ENCODE measurements around the gene FRMD8. TPM values are rescaled to one million over a fixed set of nuclear protein-coding genes. Genes with fewer than 3 reads are reported as not detected.
A peak's percentile ranks its signal among the peaks of the same experiment; 100 is the strongest.

The FRMD8 gene
- total and polyA plus RNA-seq, 9 of the 15 experiments (the other 6 are each of a cell fraction or from before 2014, with no cell fraction given), result 4.5 to 54.5 (median 15.8) TPM

DNA sequence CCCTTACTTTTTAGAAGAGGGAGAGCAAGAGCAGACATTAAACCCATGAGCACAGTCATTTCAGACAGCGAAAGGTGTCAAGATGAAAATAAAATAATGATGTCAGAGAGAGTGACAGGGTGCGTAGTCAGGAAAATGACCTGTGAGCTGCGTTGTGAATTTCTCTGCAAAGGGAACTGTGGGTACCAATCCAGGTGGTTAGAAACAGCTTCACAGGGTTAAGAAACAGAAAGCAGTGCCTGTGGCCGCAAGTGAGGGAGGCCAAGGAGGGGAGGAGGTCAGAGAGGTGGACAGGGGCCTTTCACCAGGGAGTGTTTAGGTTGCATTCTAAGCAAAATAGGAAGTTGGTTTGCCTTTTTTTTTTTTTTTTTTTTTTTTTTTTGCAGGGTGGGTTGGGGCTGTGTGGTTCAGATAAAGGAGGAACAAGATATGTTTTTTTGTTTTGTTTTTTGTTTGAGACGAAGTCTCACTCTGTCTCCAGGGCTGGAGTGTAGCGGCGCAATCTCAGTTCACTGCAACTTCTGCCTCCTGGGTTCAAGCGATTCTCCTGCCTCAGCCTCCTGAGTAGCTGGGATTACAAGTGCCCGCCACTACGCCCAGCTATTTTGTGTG is 24.0 kb upstream of the FRMD8 start (continued):
- TF ChIP-seq, protein P1, sequence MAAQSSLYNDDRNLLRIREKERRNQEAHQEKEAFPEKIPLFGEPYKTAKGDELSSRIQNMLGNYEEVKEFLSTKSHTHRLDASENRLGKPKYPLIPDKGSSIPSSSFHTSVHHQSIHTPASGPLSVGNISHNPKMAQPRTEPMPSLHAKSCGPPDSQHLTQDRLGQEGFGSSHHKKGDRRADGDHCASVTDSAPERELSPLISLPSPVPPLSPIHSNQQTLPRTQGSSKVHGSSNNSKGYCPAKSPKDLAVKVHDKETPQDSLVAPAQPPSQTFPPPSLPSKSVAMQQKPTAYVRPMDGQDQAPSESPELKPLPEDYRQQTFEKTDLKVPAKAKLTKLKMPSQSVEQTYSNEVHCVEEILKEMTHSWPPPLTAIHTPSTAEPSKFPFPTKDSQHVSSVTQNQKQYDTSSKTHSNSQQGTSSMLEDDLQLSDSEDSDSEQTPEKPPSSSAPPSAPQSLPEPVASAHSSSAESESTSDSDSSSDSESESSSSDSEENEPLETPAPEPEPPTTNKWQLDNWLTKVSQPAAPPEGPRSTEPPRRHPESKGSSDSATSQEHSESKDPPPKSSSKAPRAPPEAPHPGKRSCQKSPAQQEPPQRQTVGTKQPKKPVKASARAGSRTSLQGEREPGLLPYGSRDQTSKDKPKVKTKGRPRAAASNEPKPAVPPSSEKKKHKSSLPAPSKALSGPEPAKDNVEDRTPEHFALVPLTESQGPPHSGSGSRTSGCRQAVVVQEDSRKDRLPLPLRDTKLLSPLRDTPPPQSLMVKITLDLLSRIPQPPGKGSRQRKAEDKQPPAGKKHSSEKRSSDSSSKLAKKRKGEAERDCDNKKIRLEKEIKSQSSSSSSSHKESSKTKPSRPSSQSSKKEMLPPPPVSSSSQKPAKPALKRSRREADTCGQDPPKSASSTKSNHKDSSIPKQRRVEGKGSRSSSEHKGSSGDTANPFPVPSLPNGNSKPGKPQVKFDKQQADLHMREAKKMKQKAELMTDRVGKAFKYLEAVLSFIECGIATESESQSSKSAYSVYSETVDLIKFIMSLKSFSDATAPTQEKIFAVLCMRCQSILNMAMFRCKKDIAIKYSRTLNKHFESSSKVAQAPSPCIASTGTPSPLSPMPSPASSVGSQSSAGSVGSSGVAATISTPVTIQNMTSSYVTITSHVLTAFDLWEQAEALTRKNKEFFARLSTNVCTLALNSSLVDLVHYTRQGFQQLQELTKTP (IDR thresholded peaks at IDR 0.05; ENCODE audit: low read depth in 1 of 2, partially characterized antibody in 2 of 2), result peak in 1 of 2 experiments; percentile 36
- TF ChIP-seq, protein P2, sequence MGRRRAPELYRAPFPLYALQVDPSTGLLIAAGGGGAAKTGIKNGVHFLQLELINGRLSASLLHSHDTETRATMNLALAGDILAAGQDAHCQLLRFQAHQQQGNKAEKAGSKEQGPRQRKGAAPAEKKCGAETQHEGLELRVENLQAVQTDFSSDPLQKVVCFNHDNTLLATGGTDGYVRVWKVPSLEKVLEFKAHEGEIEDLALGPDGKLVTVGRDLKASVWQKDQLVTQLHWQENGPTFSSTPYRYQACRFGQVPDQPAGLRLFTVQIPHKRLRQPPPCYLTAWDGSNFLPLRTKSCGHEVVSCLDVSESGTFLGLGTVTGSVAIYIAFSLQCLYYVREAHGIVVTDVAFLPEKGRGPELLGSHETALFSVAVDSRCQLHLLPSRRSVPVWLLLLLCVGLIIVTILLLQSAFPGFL (CRISPR knock-in tag; IDR thresholded peaks at IDR 0.05), result no peak
- TF ChIP-seq, protein P3, sequence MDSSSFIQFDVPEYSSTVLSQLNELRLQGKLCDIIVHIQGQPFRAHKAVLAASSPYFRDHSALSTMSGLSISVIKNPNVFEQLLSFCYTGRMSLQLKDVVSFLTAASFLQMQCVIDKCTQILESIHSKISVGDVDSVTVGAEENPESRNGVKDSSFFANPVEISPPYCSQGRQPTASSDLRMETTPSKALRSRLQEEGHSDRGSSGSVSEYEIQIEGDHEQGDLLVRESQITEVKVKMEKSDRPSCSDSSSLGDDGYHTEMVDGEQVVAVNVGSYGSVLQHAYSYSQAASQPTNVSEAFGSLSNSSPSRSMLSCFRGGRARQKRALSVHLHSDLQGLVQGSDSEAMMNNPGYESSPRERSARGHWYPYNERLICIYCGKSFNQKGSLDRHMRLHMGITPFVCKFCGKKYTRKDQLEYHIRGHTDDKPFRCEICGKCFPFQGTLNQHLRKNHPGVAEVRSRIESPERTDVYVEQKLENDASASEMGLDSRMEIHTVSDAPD (CRISPR knock-in tag; IDR thresholded peaks at IDR 0.05), result no peak
- TF ChIP-seq NCOA1 (IDR thresholded peaks at IDR 0.05; ENCODE audit: low read depth) (peak; percentile 31; the same call in 1 of the 2 replicates), SOX6 (IDR thresholded peaks at IDR 0.05) (peak; percentile 59; the same call in 1 of the 2 replicates), CTBP1 (IDR thresholded peaks at IDR 0.05; ENCODE audit: borderline replicate concordance) (0 out of 2 replicates have a peak, but pooled peaks have one; percentile 29), LCOR (CRISPR knock-in tag; IDR thresholded peaks at IDR 0.05) (peak; percentile 61; the same call in 1 of the 2 replicates), SPI1 (IDR thresholded peaks at IDR 0.05; ENCODE audit: borderline replicate concordance, low read depth, low read length) (peak; percentile 8; the same call in 1 of the 2 replicates), PPARD (CRISPR knock-in tag; IDR thresholded peaks at IDR 0.05) (no peak), PRPF4 (IDR thresholded peaks at IDR 0.05; ENCODE audit: insufficient read depth, low read depth, low read length, poor library complexity, severe bottlenecking) (no peak), JUND (IDR thresholded peaks at IDR 0.05; ENCODE audit: borderline replicate concordance, low read depth, low read length) (peak; percentile 3; the same call in 1 of the 2 replicates), JUND (tag; IDR thresholded peaks at IDR 0.05; ENCODE audit: borderline replicate concordance, low read depth, low read length) (no peak), ATF7 (IDR thresholded peaks at IDR 0.05) (peak; percentile 21; the same call in 1 of the 2 replicates), CC2D1A (IDR thresholded peaks at IDR 0.05) (0 out of 2 replicates have a peak, but pooled peaks have one; percentile 19), PCBP1 (IDR thresholded peaks at IDR 0.05; ENCODE audit: low read depth, low read length, poor library complexity, severe bottlenecking) (no peak), NRF1 (conservative IDR thresholded peaks at IDR 0.05 in 1 of 2, IDR thresholded peaks at IDR 0.05 in 1 of 2) (peak; percentile 23 to 40; a peak in 2 of 4 replicates), KAT8 (IDR thresholded peaks at IDR 0.05; ENCODE audit: low read depth) (no peak), CHD1 (IDR thresholded peaks at IDR 0.05; ENCODE audit: low read length) (no peak), PHTF2 (CRISPR knock-in tag; IDR thresholded peaks at IDR 0.05) (no peak)
- TF ChIP-seq, protein P4, sequence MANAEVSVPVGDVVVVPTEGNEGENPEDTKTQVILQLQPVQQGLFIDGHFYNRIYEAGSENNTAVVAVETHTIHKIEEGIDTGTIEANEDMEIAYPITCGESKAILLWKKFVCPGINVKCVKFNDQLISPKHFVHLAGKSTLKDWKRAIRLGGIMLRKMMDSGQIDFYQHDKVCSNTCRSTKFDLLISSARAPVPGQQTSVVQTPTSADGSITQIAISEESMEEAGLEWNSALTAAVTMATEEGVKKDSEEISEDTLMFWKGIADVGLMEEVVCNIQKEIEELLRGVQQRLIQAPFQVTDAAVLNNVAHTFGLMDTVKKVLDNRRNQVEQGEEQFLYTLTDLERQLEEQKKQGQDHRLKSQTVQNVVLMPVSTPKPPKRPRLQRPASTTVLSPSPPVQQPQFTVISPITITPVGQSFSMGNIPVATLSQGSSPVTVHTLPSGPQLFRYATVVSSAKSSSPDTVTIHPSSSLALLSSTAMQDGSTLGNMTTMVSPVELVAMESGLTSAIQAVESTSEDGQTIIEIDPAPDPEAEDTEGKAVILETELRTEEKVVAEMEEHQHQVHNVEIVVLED (CRISPR knock-in tag; IDR thresholded peaks at IDR 0.05), result no peak

Data from K562 (cell line).